ENCODE data around the gene GGTLC2.

GGTLC2 gene

GRCh38 chr22:22692707-22693530 is 48.5 kb downstream of the GGTLC2 start:
- DNase-seq = no peak

- DNase-seq = no peak
Measured at GRCh38 chr22:22693531-22693884, 49.1 kb downstream of the GGTLC2 start.

- DNase-seq = no peak
Measured at GRCh38 chr22:22694106-22694505, 49.7 kb downstream of the GGTLC2 start.

- no peak for DNase-seq
Measured at GRCh38 chr22:22696104-22696503, 51.7 kb downstream of the GGTLC2 start.
